Activated T-cell treated with anti-CD3 and anti-CD28 coated beads, Interleukin-2, amount 50 U/mL, for 48 hours (primary cell): ENCODE measurements around the gene NAALADL1.

ENCODE experiments used
- DNase-seq, 2 experiments: peaks; one replicate each; pipeline ENCODE4 v3.0.0-alpha.2; 2020

The NAALADL1 gene

DNA sequence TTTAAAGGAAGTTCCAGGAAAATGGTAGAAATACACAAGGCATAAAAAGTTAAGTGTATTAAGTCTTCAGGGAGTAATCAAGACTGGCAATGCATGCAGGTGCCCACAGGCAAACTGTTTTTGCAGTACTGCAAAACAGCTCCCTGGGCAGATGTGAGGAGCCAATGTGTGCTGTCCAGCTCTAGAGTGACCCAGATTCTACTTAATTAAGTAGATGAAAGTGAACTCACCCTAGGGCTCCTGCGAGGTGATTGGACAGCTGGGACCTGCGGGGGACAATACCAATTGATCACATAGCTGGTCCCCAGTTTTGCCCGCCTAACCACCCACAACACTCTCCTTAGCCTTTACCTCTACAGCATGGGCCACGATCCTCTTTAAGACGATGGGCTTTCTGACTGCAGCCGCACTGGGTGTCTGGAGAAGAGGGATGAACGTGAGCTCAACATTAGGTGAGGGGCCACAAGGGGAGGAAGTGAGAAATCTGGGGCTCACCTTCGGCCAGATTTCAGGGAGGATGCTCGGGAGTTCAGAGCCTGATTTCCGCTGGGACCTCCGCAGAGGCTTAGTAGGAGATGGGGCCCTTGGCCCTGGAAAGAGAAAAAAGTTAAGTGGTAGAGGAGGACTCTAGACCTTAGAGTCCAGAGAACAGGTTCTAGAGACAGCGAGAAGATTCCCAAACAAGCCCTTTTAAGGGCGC is 24.9 kb upstream of the NAALADL1 start:
- peak in 1 of 2 experiments; percentile 29 for DNase-seq

DNA sequence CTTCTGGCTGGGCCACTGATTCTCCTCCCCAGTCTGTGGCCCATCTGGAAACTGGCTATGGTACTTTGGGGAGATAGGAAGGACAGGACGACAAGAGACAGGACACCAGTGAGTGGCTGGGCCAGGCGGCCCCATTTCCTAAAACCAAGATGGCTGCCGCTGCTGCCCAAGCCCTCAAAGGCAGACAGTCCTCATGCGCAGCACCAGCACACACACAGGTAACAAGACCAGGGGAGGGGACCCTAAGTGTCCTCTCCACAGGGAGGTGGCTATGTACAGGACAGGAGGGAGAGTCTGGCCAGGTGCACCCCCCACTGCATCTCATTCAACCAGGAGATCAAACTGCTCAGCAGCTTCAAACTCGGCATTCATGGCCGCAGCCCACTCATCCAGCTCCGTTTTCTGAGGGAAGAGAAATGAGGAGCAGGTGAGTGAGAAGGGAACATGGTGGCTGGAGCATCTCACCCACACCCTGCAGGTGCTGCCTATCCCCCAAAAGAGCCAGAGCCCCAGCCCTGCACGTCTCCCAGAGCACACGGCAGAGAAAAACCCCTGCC is 20.5 kb upstream of the NAALADL1 start:
- no peak for DNase-seq

DNA sequence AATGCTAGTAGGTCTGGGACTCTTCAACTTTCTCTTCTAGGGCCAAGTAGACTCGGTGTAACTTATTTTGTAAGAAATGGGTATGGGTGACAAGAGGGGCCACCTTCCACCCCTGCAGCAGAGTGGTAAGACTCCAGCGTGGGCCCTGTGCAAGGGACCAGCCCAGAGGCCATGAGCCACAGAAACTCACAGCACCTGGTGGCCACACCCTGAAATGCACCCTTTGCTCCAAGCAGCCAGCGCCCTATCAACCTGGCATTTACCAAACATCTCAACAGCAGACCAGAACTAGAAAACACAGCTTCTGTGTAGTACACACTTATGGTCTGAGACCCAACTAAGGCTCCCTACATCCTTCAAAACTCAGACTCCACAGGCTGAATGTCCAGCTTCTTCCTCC is 19.8 kb upstream of the NAALADL1 start:
- DNase-seq: peak; percentile 78 to 81

DNA sequence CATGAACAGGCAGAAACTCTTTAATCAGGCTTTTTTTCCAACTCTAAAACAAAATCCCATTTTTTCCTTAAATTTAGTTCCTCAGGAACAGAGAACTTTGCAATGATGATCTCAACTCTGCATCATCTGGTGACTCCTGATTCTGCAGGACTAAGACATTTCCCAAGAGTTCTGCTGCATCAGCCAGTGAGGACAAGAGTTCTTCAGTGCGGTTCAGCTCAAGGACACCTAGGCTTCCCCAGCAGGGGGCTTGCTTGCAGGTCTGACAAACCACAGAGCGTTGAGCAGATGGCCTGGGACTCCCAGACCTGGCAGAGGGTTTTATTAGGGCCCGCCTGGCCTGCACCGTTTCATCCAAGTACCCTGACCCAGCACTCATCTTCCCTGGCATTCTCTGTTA is 19.1 kb upstream of the NAALADL1 start:
- no peak for DNase-seq

DNA sequence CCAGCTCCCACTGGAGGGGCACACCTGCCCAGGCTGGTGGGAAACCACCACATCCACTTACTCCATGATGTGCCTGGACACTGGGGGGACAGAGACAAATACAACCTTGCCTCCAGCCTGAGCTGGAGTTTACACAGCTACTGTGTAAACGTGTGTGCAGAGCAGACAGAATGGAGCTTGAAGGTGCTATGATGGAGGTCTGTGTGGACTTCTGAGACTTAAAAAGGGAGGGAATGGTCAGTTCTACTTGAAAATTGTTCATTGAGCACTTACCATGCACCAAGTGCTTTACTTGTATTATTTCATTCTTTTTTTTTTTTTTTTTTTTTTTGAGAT is 14.2 kb upstream of the NAALADL1 start:
- DNase-seq: no peak

DNA sequence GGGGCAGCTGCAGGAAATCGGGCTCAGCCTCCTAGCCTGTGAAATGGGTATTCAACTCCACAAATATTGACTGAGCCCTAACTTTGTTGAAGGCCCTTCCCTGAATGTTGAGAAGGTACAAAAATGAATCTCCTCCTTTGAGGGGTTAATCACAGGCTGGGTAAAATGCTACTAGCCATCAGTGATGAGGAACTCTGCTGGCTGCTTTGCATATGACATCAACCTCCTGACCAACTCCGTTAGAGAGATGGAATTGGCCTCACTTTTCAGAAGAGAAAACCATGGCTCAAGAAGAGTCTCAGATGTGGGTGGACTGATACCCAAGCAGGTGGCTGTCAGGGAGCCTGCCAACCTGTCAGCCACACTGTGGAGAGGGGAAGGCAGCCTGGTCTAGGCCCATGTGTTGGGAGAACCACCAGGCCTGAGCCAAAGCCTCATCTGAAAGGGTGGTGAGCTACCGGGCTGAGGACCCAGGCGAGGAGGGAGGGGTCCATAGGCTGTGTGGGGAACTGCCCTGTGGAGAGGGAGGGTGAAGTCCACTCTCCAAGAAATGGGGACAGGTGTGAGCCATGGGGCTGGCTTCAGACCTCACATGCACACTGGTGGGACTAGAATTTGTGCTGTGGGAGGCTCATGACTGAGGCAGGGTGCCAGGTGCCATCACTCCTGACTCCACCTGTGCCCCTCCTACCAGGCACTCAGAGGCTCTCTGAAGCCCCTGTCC is 13.7 kb upstream of the NAALADL1 start:
- DNase-seq: no peak

DNA sequence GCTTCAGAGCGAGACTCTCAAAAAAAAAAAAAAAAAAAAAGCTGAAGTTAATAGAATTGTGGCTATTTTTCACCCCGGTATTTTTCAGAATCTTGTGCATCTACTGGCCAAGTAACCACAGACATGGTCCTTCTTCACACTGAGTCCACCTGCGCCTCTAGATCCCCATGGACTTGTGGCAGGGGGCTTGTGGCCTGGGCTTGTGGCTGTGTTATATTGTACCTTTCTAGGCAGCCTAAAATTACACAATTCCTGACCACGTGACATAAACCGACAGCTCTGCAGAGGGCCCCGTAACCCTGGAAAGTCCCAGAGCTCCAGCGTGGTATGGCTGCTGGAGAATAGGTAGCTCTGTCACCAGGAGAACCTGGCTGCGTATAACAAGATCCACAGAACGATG is 10.9 kb upstream of the NAALADL1 start:
- no peak for DNase-seq

DNA sequence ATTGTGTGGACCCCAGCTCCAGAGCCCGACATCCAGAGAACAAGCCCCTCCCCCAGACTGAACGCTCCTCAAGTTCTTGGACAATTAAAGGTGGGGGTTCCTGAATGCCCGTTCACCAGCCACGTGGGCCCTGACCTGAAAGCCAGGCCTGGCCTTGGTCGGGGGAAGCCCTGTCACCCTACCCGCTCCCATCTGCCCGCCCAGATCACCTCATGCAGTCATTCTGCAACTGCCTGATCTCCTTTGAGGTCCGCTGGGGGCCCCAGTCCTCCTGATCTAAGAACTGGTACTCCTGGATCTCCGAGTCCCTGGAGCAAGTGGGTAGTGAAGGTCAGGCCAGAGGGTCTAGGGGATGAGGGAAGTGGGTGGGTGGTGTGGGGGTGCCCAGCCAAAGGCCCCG is 9.1 kb upstream of the NAALADL1 start:
- no peak for DNase-seq

DNA sequence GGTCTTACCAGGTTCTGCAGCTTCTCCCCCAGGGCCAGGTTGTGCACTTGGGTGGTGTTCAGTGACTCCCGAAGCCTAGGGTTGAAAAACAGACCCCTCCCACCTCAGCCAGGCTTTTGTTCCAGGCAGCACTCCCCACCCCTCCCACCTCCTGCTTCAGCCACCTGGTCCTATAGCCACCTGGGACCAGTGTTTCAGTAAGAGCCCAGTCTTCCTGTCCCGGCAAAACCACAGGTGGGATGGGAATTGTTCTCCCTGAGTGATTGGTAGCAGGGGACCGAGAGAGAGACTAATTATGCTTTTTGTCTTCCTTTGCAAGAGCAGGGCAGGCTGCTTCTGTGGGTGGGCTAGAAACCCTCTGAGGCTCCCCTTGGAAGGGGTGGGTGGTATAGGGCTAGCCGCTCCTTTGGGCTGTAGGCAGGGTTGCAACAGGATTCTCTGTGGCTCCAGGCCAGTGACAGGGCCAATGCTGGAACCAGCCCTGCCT is 8.5 kb upstream of the NAALADL1 start:
- DNase-seq: no peak

DNA sequence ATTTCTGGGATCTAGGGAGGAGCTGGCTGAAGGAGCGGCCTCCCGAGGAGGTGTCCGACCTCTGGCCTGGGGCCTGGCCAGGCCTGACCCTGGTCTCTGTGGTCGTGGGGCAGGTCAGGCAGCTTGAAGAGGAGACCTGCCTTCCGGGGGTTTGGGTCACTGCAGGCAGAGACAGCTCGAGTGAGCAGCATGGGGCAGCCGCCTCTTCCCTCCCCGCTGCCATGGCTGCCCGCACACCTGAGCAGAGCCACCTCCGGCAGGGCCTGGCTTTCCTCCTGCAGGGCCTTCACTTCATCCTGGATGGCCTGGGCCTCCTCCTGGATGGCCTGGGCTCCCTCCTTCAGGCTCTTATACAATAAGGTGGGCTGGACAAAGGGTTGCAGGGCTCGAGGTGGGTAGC is 8.0 kb upstream of the NAALADL1 start:
- no peak for DNase-seq

DNA sequence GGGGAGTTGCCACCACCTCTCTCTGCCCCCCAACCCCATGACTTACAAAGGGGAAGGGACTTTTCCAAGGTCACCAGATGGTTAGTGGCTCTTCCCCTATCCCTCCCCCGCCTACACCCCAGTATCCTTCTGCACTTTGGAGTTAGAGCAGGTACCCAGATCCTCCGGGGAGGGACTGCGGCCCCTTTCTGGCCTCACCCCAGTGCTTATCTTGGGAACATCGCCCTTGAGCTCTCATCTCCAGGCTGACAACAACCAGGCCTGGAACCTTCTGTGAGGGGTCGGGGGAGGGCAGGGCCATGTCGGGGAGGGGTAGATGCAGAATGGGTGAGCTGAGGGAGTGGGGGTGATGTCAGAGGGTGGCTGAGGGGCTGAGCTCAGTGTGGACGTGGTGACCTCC is 7.5 kb upstream of the NAALADL1 start:
- no peak for DNase-seq

DNA sequence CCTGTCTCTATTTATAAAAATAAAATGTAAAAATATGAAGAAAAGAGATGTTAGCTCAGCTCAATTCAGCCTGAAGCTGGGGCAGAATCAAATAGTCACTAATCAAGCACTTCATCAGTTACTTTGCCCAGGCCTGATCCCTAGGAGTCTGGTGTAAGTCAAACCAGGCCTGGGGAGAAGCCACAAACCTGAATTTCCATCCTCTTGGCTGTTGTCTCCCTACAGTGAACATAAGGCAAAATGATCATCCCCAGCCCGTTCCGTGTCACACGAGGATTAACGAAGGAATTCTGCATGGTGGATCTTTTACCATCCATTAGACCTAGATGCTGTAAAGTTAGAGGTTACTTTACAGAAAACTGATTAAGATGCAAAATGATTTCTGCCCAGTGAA is 6.5 kb upstream of the NAALADL1 start:
- no peak for DNase-seq

DNA sequence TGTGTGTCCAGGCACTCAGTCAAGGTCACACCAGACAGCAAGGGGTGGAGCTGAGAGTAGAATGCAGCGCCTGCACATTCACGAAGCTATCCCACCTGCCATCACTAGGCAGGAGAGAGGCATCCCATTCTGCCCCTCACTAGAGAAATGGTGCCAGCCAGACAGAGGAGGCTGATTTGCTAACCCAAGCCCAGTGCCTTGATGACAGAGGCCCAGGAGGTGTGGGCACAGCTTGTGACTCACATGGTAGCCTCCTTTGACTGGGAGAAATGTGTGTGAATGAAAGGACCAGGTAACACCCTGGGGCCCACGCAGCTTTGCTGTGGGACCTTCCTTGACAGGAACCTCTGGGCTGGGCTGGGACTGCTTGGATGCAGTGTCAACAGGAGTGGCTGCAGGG is 5.2 kb upstream of the NAALADL1 start:
- no peak for DNase-seq

DNA sequence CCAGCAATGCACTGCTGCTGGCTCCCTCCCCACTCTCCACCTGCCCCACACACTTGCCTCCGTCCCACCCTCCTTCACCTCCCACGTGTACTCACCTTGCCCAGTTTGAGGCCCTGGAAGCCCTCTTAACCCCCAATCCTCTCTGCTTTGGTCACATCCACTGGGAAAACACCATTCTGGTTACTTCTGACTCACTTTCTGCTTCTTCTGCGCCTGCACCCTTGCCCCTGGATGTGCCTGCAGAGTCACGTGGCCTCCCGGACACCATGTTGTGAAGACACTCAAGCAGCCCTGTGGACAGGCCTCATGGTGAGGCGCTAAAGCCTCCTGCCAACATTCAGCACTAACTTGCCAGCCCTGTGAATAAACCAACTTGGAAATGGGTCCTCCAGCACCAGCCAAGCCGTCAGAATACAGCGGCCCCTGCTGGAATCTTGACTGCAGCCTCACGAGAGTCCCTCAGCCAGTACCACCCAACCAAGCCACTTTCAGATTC is 2.6 kb upstream of the NAALADL1 start:
- no peak for DNase-seq

DNA sequence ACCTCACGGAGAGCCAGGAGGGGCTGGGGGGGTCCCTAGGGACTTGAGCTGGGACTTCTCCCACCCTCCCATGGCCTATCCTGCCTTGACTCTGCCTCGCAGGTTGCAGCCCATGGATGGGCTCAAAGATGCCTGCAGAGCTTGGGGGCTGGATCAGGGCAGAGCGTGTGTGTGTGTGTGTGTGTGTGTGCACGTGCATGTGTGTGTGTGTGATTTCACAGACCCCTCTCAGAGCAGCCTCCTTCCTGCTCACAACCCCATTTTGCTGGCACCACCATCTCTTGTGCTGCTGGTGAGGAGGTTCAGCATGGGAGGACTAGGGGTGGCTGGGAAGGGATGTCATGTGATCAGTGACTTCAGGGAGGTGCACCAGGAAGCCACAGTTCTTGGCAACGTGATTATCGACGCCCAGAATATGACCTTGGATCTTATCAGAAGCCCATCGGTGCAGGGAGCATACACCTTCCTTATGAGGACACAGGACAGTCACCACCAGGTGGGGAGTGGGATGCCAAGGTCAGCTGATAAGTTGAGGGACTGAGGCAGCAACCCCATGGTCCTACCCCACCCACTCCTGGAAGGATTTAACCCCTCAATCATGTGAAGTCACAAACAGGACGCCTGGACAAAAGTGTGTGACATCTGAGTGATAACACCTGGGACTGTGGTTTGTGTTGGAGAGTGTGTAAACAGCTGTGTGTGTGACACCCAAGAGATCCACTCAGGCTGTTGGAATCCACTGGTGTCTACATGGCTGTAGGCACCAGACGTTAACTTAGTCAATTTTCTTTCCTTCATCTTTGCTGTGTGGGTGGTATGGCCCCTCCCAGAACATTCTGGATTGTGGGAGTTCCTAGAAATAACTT is 1.8 kb upstream of the NAALADL1 start:
- no peak for DNase-seq

DNA sequence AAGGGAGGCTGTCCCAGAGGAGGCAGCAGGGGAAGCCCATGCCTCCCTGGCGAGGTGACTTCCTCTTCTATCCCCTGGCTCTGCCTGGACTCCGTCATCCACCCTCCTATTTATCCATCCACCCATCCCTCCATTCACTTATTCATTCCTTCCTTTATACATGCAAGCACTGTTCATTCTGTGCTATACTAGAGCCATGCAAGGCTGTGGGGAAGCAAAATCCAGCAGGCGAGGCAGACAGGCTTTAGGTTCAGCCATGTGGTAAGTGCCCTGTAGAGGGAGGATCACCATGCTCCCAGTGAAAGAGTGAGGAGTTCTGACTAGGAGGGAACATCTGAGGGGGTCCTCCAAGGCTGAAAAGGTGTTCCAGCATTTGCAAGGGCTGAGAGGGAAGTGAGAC is 1.2 kb upstream of the NAALADL1 start:
- no peak for DNase-seq

DNA sequence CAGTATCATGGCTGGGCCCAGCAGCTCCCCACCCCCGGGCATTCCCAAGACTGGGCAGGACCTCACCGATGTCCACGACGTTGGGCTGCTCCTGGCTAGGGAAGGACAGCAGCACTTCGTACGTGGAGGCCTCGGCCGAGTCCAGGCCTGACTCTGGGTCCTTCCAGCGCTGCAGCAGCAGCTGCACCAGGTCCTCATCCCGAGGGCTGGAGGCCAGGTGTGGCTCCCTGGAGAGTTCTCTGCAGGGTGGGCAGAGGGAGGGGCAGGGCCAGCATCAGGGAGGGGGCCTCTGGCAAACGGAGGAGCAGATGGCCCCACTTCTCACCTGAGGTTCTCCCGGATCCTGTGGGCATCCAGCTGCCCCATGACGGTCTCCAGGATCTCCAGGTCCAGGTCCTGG is 341 bp downstream of the NAALADL1 start:
- DNase-seq: no peak

DNA sequence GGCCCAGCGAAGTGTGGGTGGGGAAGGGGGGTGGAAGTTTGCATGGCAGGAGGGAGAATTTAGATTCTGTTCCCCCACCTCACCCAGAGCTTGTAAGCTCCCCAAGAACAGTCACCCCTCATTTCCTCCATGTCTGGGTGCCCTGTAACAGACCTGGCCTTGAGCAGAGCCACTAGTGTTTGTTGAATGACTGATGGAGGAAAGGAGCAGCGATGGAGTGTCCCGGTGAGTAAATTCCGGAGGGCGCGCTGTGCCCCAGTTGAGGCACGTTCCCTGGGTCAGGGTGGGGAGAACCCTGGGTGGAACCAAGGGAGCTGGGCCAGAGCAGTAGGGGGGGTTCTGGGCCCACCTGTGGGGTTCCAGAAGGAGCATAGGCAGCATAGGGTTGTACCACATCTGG is 827 bp downstream of the NAALADL1 start:
- no peak for DNase-seq

DNA sequence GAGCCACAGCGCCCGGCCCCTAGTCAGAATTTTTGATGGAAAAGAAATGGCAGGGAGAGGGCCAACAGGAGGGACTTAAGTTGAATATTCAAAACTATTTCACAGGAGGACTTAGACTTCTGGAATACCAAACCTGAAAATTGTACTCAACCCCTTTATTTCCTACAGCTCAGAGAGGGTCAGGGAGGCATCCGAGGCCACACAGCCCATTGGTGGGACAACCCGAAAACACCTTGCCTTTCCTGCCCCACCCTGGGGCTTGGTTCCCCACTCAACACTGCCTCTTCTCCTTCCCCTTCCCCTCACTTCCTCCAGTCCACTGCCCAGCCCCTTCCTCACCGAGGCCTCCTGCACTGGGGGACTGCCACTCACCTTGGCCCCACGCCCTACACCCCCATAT is 1.4 kb downstream of the NAALADL1 start:
- DNase-seq: no peak

DNA sequence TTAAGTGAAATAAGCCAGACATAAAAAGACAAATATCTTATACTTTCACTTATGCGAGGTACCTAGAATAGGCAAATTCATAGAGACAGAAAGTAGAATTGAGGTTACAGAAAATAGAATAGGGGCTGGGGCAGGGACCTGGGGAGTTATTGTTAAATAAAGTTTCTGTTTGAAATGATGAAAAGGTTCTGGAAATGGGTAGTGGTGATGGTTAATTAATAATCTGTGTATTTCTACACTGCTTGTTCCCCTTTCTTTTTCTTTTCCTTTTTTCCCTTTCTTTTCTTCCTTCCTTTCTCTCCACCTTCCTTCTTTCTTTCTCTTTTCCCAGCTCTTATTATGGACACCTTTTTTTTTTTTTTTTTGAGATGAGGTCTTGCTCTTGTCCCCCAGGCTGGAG is 2.8 kb downstream of the NAALADL1 start:
- DNase-seq: no peak

DNA sequence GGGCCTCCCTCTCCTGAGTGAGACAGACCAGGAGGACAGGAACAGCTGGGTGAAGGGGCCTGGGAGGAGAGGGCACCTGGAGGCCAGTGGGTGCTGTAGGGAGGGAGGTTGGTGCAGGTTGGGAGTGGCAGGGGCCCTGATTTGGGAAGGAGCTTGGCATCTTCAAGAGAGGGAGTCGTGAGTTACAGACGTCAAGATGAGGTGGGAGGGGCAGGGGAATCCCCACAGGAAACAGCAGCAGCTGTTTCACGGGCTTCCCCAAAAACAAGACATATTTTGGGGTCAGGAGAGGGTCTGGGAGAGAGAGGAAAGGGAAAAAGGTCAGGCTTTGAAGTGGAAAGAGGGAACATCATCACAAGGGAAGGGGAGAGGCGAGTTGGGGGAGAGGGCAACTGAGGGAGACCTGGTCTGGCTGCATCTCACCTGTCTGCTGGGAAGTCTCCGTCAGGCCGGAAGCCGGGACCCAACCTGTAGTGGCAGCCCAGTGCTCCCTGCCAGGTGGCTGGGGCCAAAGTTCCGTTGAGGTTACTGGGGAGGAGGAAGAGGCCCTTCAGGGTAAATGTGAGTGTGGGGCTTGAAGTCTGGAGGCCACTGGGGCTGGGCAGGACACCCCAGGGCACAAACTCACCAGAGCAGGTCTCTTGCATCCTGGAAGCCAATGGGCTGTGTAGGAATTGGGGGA is 4.4 kb downstream of the NAALADL1 start:
- DNase-seq: no peak

DNA sequence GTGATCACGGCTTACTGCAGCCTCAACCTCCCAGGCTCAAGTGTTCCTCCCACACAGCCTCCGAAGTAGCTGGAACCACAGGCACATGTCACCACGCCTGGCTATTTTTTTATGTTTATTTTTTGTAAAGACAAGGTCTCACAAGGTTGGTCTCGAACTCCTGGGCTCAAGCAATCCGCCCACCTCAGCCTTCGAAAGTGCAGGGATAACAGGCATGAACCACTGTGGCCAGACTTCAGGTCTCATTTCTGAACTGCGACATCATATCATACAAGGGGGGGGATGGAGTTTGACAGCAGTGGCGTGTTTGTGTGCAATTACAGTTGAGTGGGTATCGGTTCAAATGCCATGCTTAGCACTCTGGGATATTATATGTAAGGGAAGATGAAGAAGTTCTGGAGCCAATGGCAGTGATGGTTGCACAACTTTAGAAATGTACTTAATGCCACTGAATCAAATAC is 6.9 kb downstream of the NAALADL1 start:
- DNase-seq: peak in 1 of 2 experiments; percentile 34
